Endodermal cell (in vitro differentiated cells): ENCODE results near the gene ALG2. TPM values are rescaled to one million over a fixed set of nuclear protein-coding genes. Genes with fewer than 3 reads are reported as not detected.

ENCODE experiments used
- DNase-seq: peaks from one replicate; pipeline ENCODE4 v3.0.0-alpha.2; 2017
- H3K27ac ChIP-seq: 2 replicates; pipeline ENCODE4 v1.5.1; 2013; ENCODE audit warnings: mild to moderate bottlenecking, low read depth, low read length, moderate library complexity
- H3K27me3 ChIP-seq: 2 replicates; pipeline ENCODE4 v1.6.1; 2013; ENCODE audit warnings: mild to moderate bottlenecking, low read length, moderate library complexity; ENCODE audit not compliant: insufficient read depth, control insufficient read depth, poor library complexity, severe bottlenecking
- H3K36me3 ChIP-seq: 2 replicates; pipeline ENCODE4 v1.7.0; 2013; ENCODE audit warnings: mild to moderate bottlenecking, low read length, moderate library complexity; ENCODE audit not compliant: control insufficient read depth, insufficient read depth
- H3K4me1 ChIP-seq: one replicate; pipeline ENCODE4 v1.7.0; 2013; ENCODE audit warnings: low read length; ENCODE audit not compliant: control insufficient read depth, insufficient read depth
- H3K4me3 ChIP-seq: 2 replicates; pipeline ENCODE4 v1.5.1; 2013; ENCODE audit warnings: mild to moderate bottlenecking, low read length, moderate library complexity
- H3K9ac ChIP-seq: 2 replicates; pipeline ENCODE4 v1.6.1; 2013; ENCODE audit warnings: mild to moderate bottlenecking, low read length, moderate library complexity; ENCODE audit not compliant: poor library complexity, severe bottlenecking; ENCODE audit errors: extremely low read depth
- H3K9me3 ChIP-seq: 2 replicates; pipeline ENCODE4 v1.6.1; 2013; ENCODE audit warnings: mild to moderate bottlenecking, low read length, moderate library complexity; ENCODE audit not compliant: control insufficient read depth
- H3K27ac Mint-ChIP-seq: 2 replicates; pipeline ENCODE4 v1.8.0; 2020; ENCODE audit warnings: mixed read lengths
- H3K27me3 Mint-ChIP-seq: 2 replicates; pipeline ENCODE4 v1.8.0; 2021; ENCODE audit warnings: mild to moderate bottlenecking, mixed read lengths; ENCODE audit not compliant: insufficient read depth
- H3K36me3 Mint-ChIP-seq: 2 replicates; pipeline ENCODE4 v1.8.0; 2020; ENCODE audit warnings: low read depth, mixed read lengths
- H3K4me1 Mint-ChIP-seq: 2 replicates; pipeline ENCODE4 v1.8.0; 2020; ENCODE audit warnings: mixed read lengths
- H3K4me3 Mint-ChIP-seq: 2 replicates; pipeline ENCODE4 v1.8.0; 2020; ENCODE audit warnings: mild to moderate bottlenecking, moderate library complexity, mixed read lengths
- H3K9me3 Mint-ChIP-seq: 2 replicates; pipeline ENCODE4 v1.8.0; 2020; ENCODE audit warnings: mild to moderate bottlenecking, mixed read lengths
- CTCF ChIP-seq: fragments of 200-600 bp; sonication (generic); conservative IDR thresholded peaks from 2 replicates; pipeline ENCODE4 v1.5.0; 2021; ENCODE audit warnings: antibody characterized with exemption, mild to moderate bottlenecking
- WGBS, 2 experiments: methylation state at CpG; one replicate each; pipeline versions ENCODE4 v1.1.5 to v1.1.7; 2013; ENCODE audit warnings: missing lambda C conversion rate in 2 of 2, mixed read lengths in 1 of 2; ENCODE audit not compliant: insufficient coverage in 1 of 2, insufficient read length in 1 of 2; 5-methylcytosine and 5-hydroxymethylcytosine counted together
- total RNA-seq, 2 donors: library from RNA; stranded (reverse); fragmentation: NEBNext Ultra II Directional in 1 of 2; extraction: Animal tissue kit (Norgen Biotek cat#: 25700) in 1 of 2; gene quantifications; 2 replicates in 1 of 2; 3 replicates in 1 of 2; pipeline ENCODE4 v1.2.1, GENCODE V29; 2021

ALG2 gene
- total RNA-seq, 2 donors from 2014 or later, result 27.6 to 28.8 TPM

GRCh38 chr9:99259231-99259918 lies 37.6 kb upstream of the ALG2 start:
- TF ChIP-seq CTCF, result no peak
- H3K27ac Mint-ChIP-seq, result no peak overlapping the region
- H3K9ac ChIP-seq, result no peak overlapping the region

GRCh38 chr9:99257723-99258389 lies 36.1 kb upstream of the ALG2 start:
- H3K27me3 ChIP-seq, result no peaks in the 10 kb centered on the region
- H3K4me1 Mint-ChIP-seq, result peaks cover 4% of the 10 kb centered on the region
- H3K27ac ChIP-seq, result no peak overlapping the region
- no peak overlapping the region for H3K4me3 ChIP-seq
- H3K9me3 Mint-ChIP-seq, result no peaks in the 10 kb centered on the region
- peaks cover 3% of the 10 kb centered on the region for H3K27me3 Mint-ChIP-seq
- TF ChIP-seq CTCF, result no peak
- no peaks in the 10 kb centered on the region for H3K36me3 ChIP-seq
- 92 to 94% methylated on average over 7 to 8 of the region's 8 CpGs for WGBS, 2 experiments
- no peak overlapping the region for H3K4me3 Mint-ChIP-seq
- H3K4me1 ChIP-seq, result no peaks in the 10 kb centered on the region
- peak; percentile 36 for DNase-seq
- H3K9ac ChIP-seq, result no peak overlapping the region
- H3K36me3 Mint-ChIP-seq, result no peaks in the 10 kb centered on the region
- no peak overlapping the region for H3K27ac Mint-ChIP-seq
- no peaks in the 10 kb centered on the region for H3K9me3 ChIP-seq

More at GRCh38 chr9:99259231-99259918, 37.6 kb upstream of the ALG2 start:
- H3K36me3 Mint-ChIP-seq, result no peaks in the 10 kb centered on the region
- Histone ChIP-seq H3K4me3 (no peak overlapping the region), H3K36me3 (no peaks in the 10 kb centered on the region), H3K27ac (no peak overlapping the region), H3K9me3 (no peaks in the 10 kb centered on the region), H3K27me3 (no peaks in the 10 kb centered on the region), H3K4me1 (no peaks in the 10 kb centered on the region)
- no peaks in the 10 kb centered on the region for H3K9me3 Mint-ChIP-seq
- WGBS, 2 experiments, result 82 to 87% methylated on average over 24 to 27 of the region's 27 CpGs
- peak; percentile 70 for DNase-seq
- no peak overlapping the region for H3K4me3 Mint-ChIP-seq
- H3K27me3 Mint-ChIP-seq, result peaks cover 3% of the 10 kb centered on the region
- H3K4me1 Mint-ChIP-seq, result peaks cover 4% of the 10 kb centered on the region

- peaks cover 3% of the 10 kb centered on the region for H3K27me3 Mint-ChIP-seq
- 95 to 100% methylated on average over 1 of the region's 1 CpG for WGBS, 2 experiments
- H3K4me1 Mint-ChIP-seq, result peaks cover 4% of the 10 kb centered on the region
- H3K9me3 ChIP-seq, result no peaks in the 10 kb centered on the region
- no peak overlapping the region for H3K27ac Mint-ChIP-seq
- no peak overlapping the region for H3K27ac ChIP-seq
- H3K4me3 Mint-ChIP-seq, result no peak overlapping the region
- peak; percentile 10 for DNase-seq
- H3K9ac ChIP-seq, result no peak overlapping the region
- no peaks in the 10 kb centered on the region for H3K27me3 ChIP-seq
- no peak overlapping the region for H3K4me3 ChIP-seq
- H3K36me3 ChIP-seq, result no peaks in the 10 kb centered on the region
- no peaks in the 10 kb centered on the region for H3K9me3 Mint-ChIP-seq
- H3K36me3 Mint-ChIP-seq, result no peaks in the 10 kb centered on the region
- H3K4me1 ChIP-seq, result no peaks in the 10 kb centered on the region
- TF ChIP-seq CTCF, result no peak
Measured at GRCh38 chr9:99255651-99256050, 33.9 kb upstream of the ALG2 start.
